IMR-90 (cell line): ENCODE results near the gene ALDH3A2. TPM values are rescaled to one million over a fixed set of nuclear protein-coding genes. Genes with fewer than 3 reads are reported as not detected.

Experiments used
- ATAC-seq: fragments of 200-7000 bp; cut with Tn5 transposase; 2 replicates; pipeline ENCODE4 v1.9.1; 2020; ENCODE audit warnings: low read depth, mild to moderate bottlenecking, moderate library complexity
- BruUV-seq: library from RNA; stranded (reverse); fragments of 400-500 nt; replicated peaks from 2 replicates; lab custom pipeline; 2021; lab: Mats Ljungman, UMichigan
- CTCF ChIA-PET: fragments of 300-600 bp; formaldehyde crosslinking; extraction: SDS; loops from one replicate; lab custom pipeline; 2021; ENCODE audit warnings: antibody characterized with exemption; lab: Yijun Ruan, JAX
- POLR2A ChIA-PET: fragments of 300-600 bp; sonication (Branson Sonifier 250); formaldehyde crosslinking; loops from one replicate; lab custom pipeline; 2022; ENCODE audit warnings: antibody characterized with exemption; ENCODE audit not compliant: unreplicated experiment; lab: Charles Lee
- DNase-seq: peaks from one replicate; pipeline ENCODE4 v3.0.0; 2013
- H2AFZ ChIP-seq: replicated peaks from 2 replicates; pipeline ENCODE3; 2013; ENCODE audit warnings: low read length, mild to moderate bottlenecking; ENCODE audit not compliant: poor library complexity
- H2AK5ac ChIP-seq: 2 replicates; pipeline ENCODE4 v1.6.1; 2013; ENCODE audit warnings: low read depth, low read length, inconsistent platforms
- H2AK9ac ChIP-seq: replicated peaks from 2 replicates; pipeline ENCODE3; 2013; ENCODE audit warnings: mild to moderate bottlenecking, low read depth, low read length, moderate library complexity; ENCODE audit not compliant: poor library complexity
- H2BK120ac ChIP-seq: 2 replicates; pipeline ENCODE4 v1.6.1; 2013; ENCODE audit warnings: low read depth, low read length, inconsistent platforms
- H2BK15ac ChIP-seq: 3 replicates; pipeline ENCODE4 v1.6.1; 2013; ENCODE audit warnings: low read depth, low read length, inconsistent platforms
- H2BK20ac ChIP-seq: 2 replicates; pipeline ENCODE4 v1.6.1; 2013; ENCODE audit warnings: low read depth, mild to moderate bottlenecking, inconsistent platforms, low read length, moderate library complexity
- H2BK5ac ChIP-seq: 2 replicates; pipeline ENCODE4 v1.6.1; 2013; ENCODE audit warnings: mild to moderate bottlenecking, low read depth, low read length, inconsistent platforms; ENCODE audit not compliant: poor library complexity, severe bottlenecking
- H3K14ac ChIP-seq: replicated peaks from 2 replicates; pipeline ENCODE4 v1.6.1; 2013; ENCODE audit warnings: low read depth, low read length, inconsistent platforms
- H3K18ac ChIP-seq: 2 replicates; pipeline ENCODE4 v1.6.1; 2013; ENCODE audit warnings: low read depth, low read length, control low read depth
- H3K23ac ChIP-seq: 2 replicates; pipeline ENCODE4 v1.6.1; 2013; ENCODE audit warnings: low read depth, low read length, inconsistent platforms
- H3K27ac ChIP-seq: 2 replicates; pipeline ENCODE4 v1.5.1; 2013; ENCODE audit warnings: mild to moderate bottlenecking, control low read depth, low read length; ENCODE audit not compliant: insufficient read depth
- H3K27me3 ChIP-seq: 2 replicates; pipeline ENCODE4 v1.6.1; 2013; ENCODE audit warnings: low read length; ENCODE audit not compliant: control insufficient read depth, insufficient read depth
- H3K36me3 ChIP-seq: 2 replicates; pipeline ENCODE4 v1.6.1; 2013; ENCODE audit warnings: low read length, mixed read lengths; ENCODE audit not compliant: control insufficient read depth, insufficient read depth
- H3K4ac ChIP-seq: 2 replicates; pipeline ENCODE4 v1.6.1; 2013; ENCODE audit warnings: low read depth, low read length, inconsistent platforms
- H3K4me1 ChIP-seq: 2 replicates; pipeline ENCODE4 v1.6.1; 2013; ENCODE audit warnings: low read length, mixed read lengths; ENCODE audit not compliant: control insufficient read depth, insufficient read depth
- H3K4me2 ChIP-seq: 2 replicates; pipeline ENCODE4 v1.6.1; 2013; ENCODE audit warnings: low read depth, mild to moderate bottlenecking, control low read depth, low read length, moderate library complexity
- H3K4me3 ChIP-seq: 2 replicates; pipeline ENCODE4 v1.5.1; 2013; ENCODE audit warnings: low read depth, mild to moderate bottlenecking, control low read depth, low read length, moderate library complexity; ENCODE audit not compliant: insufficient read depth
- H3K56ac ChIP-seq: 2 replicates; pipeline ENCODE4 v1.6.1; 2013; ENCODE audit warnings: low read length, inconsistent platforms; ENCODE audit not compliant: insufficient read depth; ENCODE audit errors: extremely low read depth
- H3K79me1 ChIP-seq, 2 experiments: 2 replicates each; pipeline ENCODE4 v1.6.1; 2013; ENCODE audit warnings: low read length in 2 of 2, inconsistent platforms in 1 of 2, low read depth in 1 of 2
- H3K9ac ChIP-seq: 2 replicates; pipeline ENCODE4 v1.6.1; 2013; ENCODE audit warnings: low read depth, low read length, control low read depth
- H3K9me1 ChIP-seq: 2 replicates; pipeline ENCODE4 v1.6.1; 2013; ENCODE audit warnings: low read length, inconsistent platforms; ENCODE audit not compliant: insufficient read depth
- H3K9me3 ChIP-seq: 2 replicates; pipeline ENCODE4 v1.6.1; 2013; ENCODE audit warnings: low read length; ENCODE audit not compliant: control insufficient read depth, insufficient read depth
- H4K20me1 ChIP-seq: 2 replicates; pipeline ENCODE4 v1.6.1; 2013; ENCODE audit warnings: low read length, inconsistent platforms; ENCODE audit not compliant: insufficient read depth
- H4K5ac ChIP-seq: 2 replicates; pipeline ENCODE4 v1.6.1; 2013; ENCODE audit warnings: mild to moderate bottlenecking, low read depth, low read length, control low read depth
- H4K8ac ChIP-seq, 2 experiments: 2 replicates each; pipeline ENCODE4 v1.6.1; 2013; ENCODE audit warnings: low read depth in 2 of 2, low read length in 2 of 2, control low read depth in 1 of 2, inconsistent platforms in 1 of 2
- H4K91ac ChIP-seq: 2 replicates; pipeline ENCODE4 v1.6.1; 2013; ENCODE audit warnings: low read depth, low read length, inconsistent platforms; ENCODE audit not compliant: insufficient read depth
- FOS ChIP-seq: fragments of 150-350 bp; IDR thresholded peaks from 2 replicates; pipeline ENCODE4 v1.6.1; 2016; ENCODE audit warnings: low read depth, low read length
- MAFK ChIP-seq: IDR thresholded peaks from 2 replicates; pipeline ENCODE4 v1.6.1; 2012; ENCODE audit warnings: low read depth, low read length, improper control_type of control experiment
- MAZ ChIP-seq: IDR thresholded peaks from 2 replicates; pipeline ENCODE4 v1.6.1; 2012; ENCODE audit warnings: low read depth, mild to moderate bottlenecking, low read length, improper control_type of control experiment, moderate library complexity, borderline replicate concordance
- NFE2L2 ChIP-seq: fragments of 150-350 bp; IDR thresholded peaks from 2 replicates; pipeline ENCODE4 v1.6.1; 2016; ENCODE audit warnings: low read depth, mild to moderate bottlenecking, low read length
- POLR2A ChIP-seq: IDR thresholded peaks from 2 replicates; pipeline ENCODE4 v1.6.1; 2012; ENCODE audit warnings: mild to moderate bottlenecking, low read depth, low read length
- RAD21 ChIP-seq: IDR thresholded peaks from 2 replicates; pipeline ENCODE4 v1.6.1; 2012; ENCODE audit warnings: low read length, improper control_type of control experiment
- RCOR1 ChIP-seq: IDR thresholded peaks from 2 replicates; pipeline ENCODE4 v1.6.1; 2012; ENCODE audit warnings: mild to moderate bottlenecking, low read length, improper control_type of control experiment; ENCODE audit not compliant: insufficient replicate concordance
- RFX5 ChIP-seq: IDR thresholded peaks from 2 replicates; pipeline ENCODE4 v1.8.0; 2012; ENCODE audit warnings: low read depth, mild to moderate bottlenecking, low read length, moderate library complexity
- SMC3 ChIP-seq: fragments of 150-350 bp; IDR thresholded peaks from 2 replicates; pipeline ENCODE4 v1.6.1; 2016; ENCODE audit warnings: low read depth, mild to moderate bottlenecking, antibody characterized with exemption, low read length, moderate library complexity
- USF2 ChIP-seq: fragments of 150-350 bp; IDR thresholded peaks from 2 replicates; pipeline ENCODE4 v1.6.1; 2017; ENCODE audit warnings: mild to moderate bottlenecking, antibody characterized with exemption, low read length, low read depth
- WGBS, 2 experiments: methylation state at CpG; one replicate each; pipeline versions ENCODE4 v1.1.5 to v1.1.7; 2013; ENCODE audit warnings: missing lambda C conversion rate in 2 of 2; ENCODE audit not compliant: insufficient read length in 1 of 2; ENCODE audit errors: extremely low coverage in 2 of 2; 5-methylcytosine and 5-hydroxymethylcytosine counted together
- dilution Hi-C: fragments of 300-500 bp; cut with HindIII; formaldehyde crosslinking; loops from one replicate; pipeline ENCODE4 v1.14.3; 2018; ENCODE audit warnings: low sequenced_read_pairs; ENCODE audit not compliant: unreplicated experiment
- in situ Hi-C: fragments of 300-500 bp; cut with MboI; formaldehyde crosslinking; loops from 3 replicates; pipeline ENCODE4 v1.14.3; 2019; ENCODE audit warnings: low sequenced_read_pairs, inconsistent platforms, mixed read lengths
- intact Hi-C: fragments of 100-400 bp; cut with micrococcal nuclease; formaldehyde crosslinking; loops from 2 replicates; pipeline ENCODE4 v1.10.0; 2022
- polyA plus RNA-seq, 3 experiments: library from polyadenylated mRNA; depleted of rRNA; stranded (reverse); fragments of >200 nt; gene quantifications; 2 replicates each; pipeline ENCODE4 v1.2.3, GENCODE V29; 2012; ENCODE audit warnings: low replicate concordance in 1 of 3
- total RNA-seq: library from RNA; depleted of rRNA; stranded (reverse); fragments of >200 nt; gene quantifications from 2 replicates; pipeline ENCODE4 v1.2.3, GENCODE V29; 2012

Gene ALDH3A2
- total and polyA plus RNA-seq, 2 of the 4 experiments (the other 2 are of a cell fraction): 4.0 to 7.9 TPM

DNA sequence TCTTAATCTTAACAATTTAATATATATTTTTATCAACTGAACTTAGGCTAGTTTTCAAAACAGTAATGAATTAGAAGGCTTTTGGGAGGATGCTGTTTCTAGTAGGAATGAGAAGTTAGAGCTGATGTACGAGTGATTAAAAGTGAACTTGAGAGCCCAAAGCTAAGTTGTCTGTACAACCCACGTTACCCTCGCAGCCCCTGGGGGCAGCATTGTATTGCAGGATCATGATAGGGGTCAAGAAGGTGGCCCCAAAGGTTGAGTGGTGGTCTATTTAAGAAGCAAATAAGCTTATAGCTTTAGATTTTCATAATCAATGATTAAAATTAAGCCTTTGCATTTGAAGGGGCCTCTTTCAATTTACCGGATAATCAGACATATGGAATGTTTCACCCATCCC lies 33.7 kb upstream of the ALDH3A2 start:
- H2BK120ac ChIP-seq: no peak overlapping the region
- no peaks in the 10 kb centered on the region for H4K20me1 ChIP-seq
- no peak overlapping the region for H3K4ac ChIP-seq
- no peak for ATAC-seq
- ChIA-PET POLR2A (no interaction called here), CTCF (interaction anchor here (0.6 kb wide), 1 partner anchor 30 kb away, joined by 3 read pairs; no protein-coding TSS in a partner anchor)
- no peak overlapping the region for H4K91ac ChIP-seq
- H3K4me2 ChIP-seq: no peak overlapping the region
- H2AK9ac ChIP-seq: no peak overlapping the region
- H3K14ac ChIP-seq: no peak overlapping the region
- no peaks in the 10 kb centered on the region for H3K9me1 ChIP-seq
- no CpG with 5 or more reads among the region's 4 CpGs for WGBS, 2 experiments
- peaks cover 14% of the 10 kb centered on the region for H3K9me3 ChIP-seq
- no peak overlapping the region for H3K18ac ChIP-seq
- dilution Hi-C loops (no loop called here), intact Hi-C loops (no loop called here), in situ Hi-C loops (no loop called here)
- no peak overlapping the region for H3K9ac ChIP-seq
- H3K79me1 ChIP-seq: no peaks in the 10 kb centered on the region
- H2AFZ ChIP-seq: no peak overlapping the region
- DNase-seq: no peak
- no peak overlapping the region for H2BK20ac ChIP-seq
- peaks cover 3% of the 10 kb centered on the region; the same call in 1 of the 2 replicates for H3K27me3 ChIP-seq
- H3K4me1 ChIP-seq: no peaks in the 10 kb centered on the region; the same call in 1 of the 2 replicates
- H3K27ac ChIP-seq: no peak overlapping the region
- no peak overlapping the region for H4K5ac ChIP-seq
- H3K23ac ChIP-seq: no peak overlapping the region
- H3K36me3 ChIP-seq: no peaks in the 10 kb centered on the region
- H3K4me3 ChIP-seq: no peak overlapping the region
- H2AK5ac ChIP-seq: no peak overlapping the region
- TF ChIP-seq RFX5 (no peak), FOS (no peak), RCOR1 (no peak), MAFK (no peak), USF2 (no peak), SMC3 (no peak), POLR2A (no peak), RAD21 (no peak), NFE2L2 (no peak), MAZ (no peak)
- no TSS peak for BruUV-seq
- no peak overlapping the region for H4K8ac ChIP-seq
- H3K56ac ChIP-seq: no peak overlapping the region
- no peak overlapping the region for H2BK5ac ChIP-seq
- H2BK15ac ChIP-seq: no peak overlapping the region
